GM23248 (cell line): ENCODE data around the gene SIPA1L3.

Experiments used
- EZH2 ChIP-seq: fragments of 200-600 bp; sonication (generic); IDR thresholded peaks from 2 replicates; pipeline ENCODE4 v1.6.1; 2018; ENCODE audit warnings: antibody characterized with exemption, mild to moderate bottlenecking; ENCODE audit not compliant: insufficient read depth, poor library complexity, severe bottlenecking
- EZH2phosphoT487 ChIP-seq: fragments of 200-600 bp; sonication (generic); IDR thresholded peaks from 2 replicates; pipeline ENCODE4 v1.6.1; 2018; ENCODE audit warnings: antibody characterized with exemption, moderate library complexity, mild to moderate bottlenecking, low read depth; ENCODE audit not compliant: insufficient read depth

- TF ChIP-seq EZH2phosphoT487 = no peak
- no peak for TF ChIP-seq EZH2
These were observed 3.9 kb upstream of the SIPA1L3 start for GRCh38 chr19:37903096-37903495.
